ENCODE results near the gene LDHAL6B. TPM values are rescaled to one million over a fixed set of nuclear protein-coding genes. Genes with fewer than 3 reads are reported as not detected.

LDHAL6B gene
- total and polyA plus RNA-seq, 9 of the 15 experiments (the other 6 are each of a cell fraction or from before 2014, with no cell fraction given), result not detected

- in situ Hi-C loops (cut with MboI), result no loop called here
- intact Hi-C loops (cut with micrococcal nuclease), result no loop called here
- no peaks in the 10 kb centered on the region for H3K79me2 ChIP-seq (ENCODE audit: control insufficient read depth, insufficient read depth, low read length)
- H3K4me3 ChIP-seq, result no peak overlapping the region
- no peaks in the 10 kb centered on the region for H3K4me1 ChIP-seq (replicated peaks in 1 of 2; ENCODE audit: control insufficient read depth in 2 of 2, insufficient read depth in 2 of 2, low read length in 2 of 2)
- no peak overlapping the region for H3K9ac ChIP-seq (ENCODE audit: insufficient read depth in 1 of 2, low read depth in 2 of 2, low read length in 2 of 2)
- BruUV-seq (replicated peaks), result no TSS peak
- WGBS (ENCODE audit: insufficient coverage, low coverage, missing lambda C conversion rate), result 0% methylated on average over 2 of the region's 2 CpGs
- no peaks in the 10 kb centered on the region for H3K36me3 ChIP-seq (ENCODE audit: control insufficient read depth, insufficient read depth, low read length)
- DNase-seq (ENCODE audit: extremely low read depth in 1 of 4, low spot score in 3 of 4), result no peak
- no peaks in the 10 kb centered on the region for H4K20me1 ChIP-seq (replicated peaks; ENCODE audit: control insufficient read depth, insufficient read depth, low read length)
- no peaks in the 10 kb centered on the region for H3K9me1 ChIP-seq (ENCODE audit: control insufficient read depth, insufficient read depth, low read length)
- H2AFZ ChIP-seq (ENCODE audit: low read depth, low read length), result no peak overlapping the region
- no peak overlapping the region for H3K27ac ChIP-seq (ENCODE audit: extremely low read depth, low read depth, low read length)
- ATAC-seq, result no peak
- TF ChIP-seq NFE2L1 (tag; IDR thresholded peaks at IDR 0.05; ENCODE audit: borderline replicate concordance, low read depth), result no peak
- no peak for TF ChIP-seq THAP7 (CRISPR knock-in tag; IDR thresholded peaks at IDR 0.05)
- TF ChIP-seq ZNF282 (CRISPR knock-in tag; IDR thresholded peaks at IDR 0.05), result no peak
- TF ChIP-seq ZNF311 (CRISPR knock-in tag; IDR thresholded peaks at IDR 0.05), result no peak
- no peak for TF ChIP-seq CBFA2T2 (conservative IDR thresholded peaks at IDR 0.05)
- no peak for TF ChIP-seq ATF4 (CRISPR knock-in tag; IDR thresholded peaks at IDR 0.05)
- TF ChIP-seq MYC (IDR thresholded peaks at IDR 0.05; ENCODE audit: low read depth, low read length), result no peak
- no peak for TF ChIP-seq MYC (CRISPR knock-in tag; IDR thresholded peaks at IDR 0.05; ENCODE audit: borderline replicate concordance, low read depth)
- no peak for TF ChIP-seq ZNF668 (CRISPR knock-in tag; IDR thresholded peaks at IDR 0.05)
- TF ChIP-seq GATA2 (CRISPR knock-in tag; IDR thresholded peaks at IDR 0.05), result no peak
- TF ChIP-seq ZBTB8A (IDR thresholded peaks at IDR 0.05; ENCODE audit: partially characterized antibody), result no peak
- TF ChIP-seq ZFP1 (CRISPR knock-in tag; IDR thresholded peaks at IDR 0.05), result no peak
- TF ChIP-seq HIVEP1 (CRISPR knock-in tag; IDR thresholded peaks at IDR 0.05), result no peak
- TF ChIP-seq ZNF76 (CRISPR knock-in tag; IDR thresholded peaks at IDR 0.05; ENCODE audit: borderline replicate concordance), result no peak
- TF ChIP-seq DDX20 (tag; IDR thresholded peaks at IDR 0.05; ENCODE audit: low read depth), result no peak
- TF ChIP-seq MCM5 (IDR thresholded peaks at IDR 0.05; ENCODE audit: low read depth), result no peak
- TF ChIP-seq TBL1XR1 (IDR thresholded peaks at IDR 0.05; ENCODE audit: low read length in 2 of 2), result no peak
- no peak for TF ChIP-seq EGR1 (conservative IDR thresholded peaks at IDR 0.05)
- no peak for TF ChIP-seq CBFB (CRISPR knock-in tag; IDR thresholded peaks at IDR 0.05)
- FAIRE-seq, result no peak
- ChIA-PET CTCF (ENCODE audit: low intra/inter-chr PET ratio) (no interaction called here), POLR2A (interaction anchor here (0.7 kb wide), 1 partner anchor 47 kb away, joined by 3 read pairs; no protein-coding TSS in a partner anchor)
- H3K9me3 ChIP-seq (replicated peaks; ENCODE audit: control insufficient read depth, insufficient read depth, low read depth, low read length), result no peaks in the 10 kb centered on the region
- H3K27me3 ChIP-seq (ENCODE audit: control insufficient read depth in 2 of 2, insufficient read depth in 2 of 2, low read length in 2 of 2), result peaks cover 0 to 6% of the 10 kb centered on the region in 2 experiments; a peak in 3 of 5 replicates
- H3K4me2 ChIP-seq (ENCODE audit: insufficient read depth, low read length), result no peak overlapping the region
Observed at GRCh38 chr15:59242649-59243048, 36.0 kb downstream of the LDHAL6B start.
